Ishikawa (cell line): ENCODE data around the gene EDIL3.

Experiments
- CEBPB ChIP-seq: IDR thresholded peaks from 2 replicates; pipeline ENCODE4 v1.6.1; 2012
- CREB1 ChIP-seq: IDR thresholded peaks from 2 replicates; pipeline ENCODE4 v1.6.1; 2012; ENCODE audit warnings: low read depth
- EGR1 ChIP-seq: IDR thresholded peaks from 2 replicates; pipeline ENCODE4 v1.6.1; 2012
- EP300 ChIP-seq: IDR thresholded peaks from 2 replicates; pipeline ENCODE4 v1.6.1; 2012; ENCODE audit warnings: borderline replicate concordance
- FOXM1 ChIP-seq: IDR thresholded peaks from 2 replicates; pipeline ENCODE4 v1.6.1; 2012; ENCODE audit warnings: low read depth, borderline replicate concordance
- MAX ChIP-seq: IDR thresholded peaks from 2 replicates; pipeline ENCODE4 v1.6.1; 2012
- NFIC ChIP-seq: IDR thresholded peaks from 2 replicates; pipeline ENCODE4 v1.6.1; 2012
- RAD21 ChIP-seq: IDR thresholded peaks from 2 replicates; pipeline ENCODE4 v1.6.1; 2012; ENCODE audit warnings: low read depth
- REST ChIP-seq: IDR thresholded peaks from 2 replicates; pipeline ENCODE4 v1.6.1; 2012; ENCODE audit warnings: low read depth, mild to moderate bottlenecking
- TAF1 ChIP-seq: IDR thresholded peaks from 2 replicates; pipeline ENCODE4 v1.6.1; 2012; ENCODE audit warnings: low read depth, mild to moderate bottlenecking
- TCF12 ChIP-seq: IDR thresholded peaks from 2 replicates; pipeline ENCODE4 v1.6.1; 2012; ENCODE audit warnings: low read depth
- TEAD4 ChIP-seq: IDR thresholded peaks from 2 replicates; pipeline ENCODE4 v1.6.1; 2012
- USF1 ChIP-seq: IDR thresholded peaks from 2 replicates; pipeline ENCODE4 v1.6.1; 2012
- YY1 ChIP-seq: IDR thresholded peaks from 2 replicates; pipeline ENCODE4 v1.6.1; 2012; ENCODE audit warnings: low read depth
- ZBTB7A ChIP-seq: IDR thresholded peaks from 2 replicates; pipeline ENCODE4 v1.6.1; 2012; ENCODE audit warnings: low read depth

Gene EDIL3

GRCh38 chr5:84384604-84385575 is at the start of gene EDIL3:
Gene EDIL3 (minus strand): TSS chr5:84384880. CDS start chr5:84384374, 506 bp downstream.
- no peak for TF ChIP-seq TAF1
- no peak for TF ChIP-seq REST
- TF ChIP-seq CEBPB: no peak
- no peak for TF ChIP-seq FOXM1
- TF ChIP-seq NFIC: no peak
- TF ChIP-seq USF1: no peak
- no peak for TF ChIP-seq EGR1
- no peak for TF ChIP-seq MAX
- TF ChIP-seq TEAD4: no peak

- TF ChIP-seq CREB1 (no peak), MAX (no peak), TEAD4 (no peak), EGR1 (no peak)
Measured at GRCh38 chr5:84433461-84433860, 48.8 kb upstream of the EDIL3 start.

- TF ChIP-seq YY1 (no peak), EP300 (no peak), USF1 (no peak), TEAD4 (no peak), CREB1 (no peak), MAX (no peak), TCF12 (no peak), NFIC (no peak), ZBTB7A (no peak), RAD21 (no peak), REST (no peak), TAF1 (no peak)
Measured at GRCh38 chr5:84430863-84431663, 46.4 kb upstream of the EDIL3 start.

- TF ChIP-seq RAD21 (no peak), REST (no peak), CEBPB (no peak), NFIC (no peak), TEAD4 (no peak), TCF12 (no peak), MAX (no peak), CREB1 (no peak), EGR1 (no peak), ZBTB7A (no peak)
Measured at GRCh38 chr5:84430079-84430478, 45.4 kb upstream of the EDIL3 start.
